Gastroesophageal sphincter (tissue), 4 donors: Measurements from ENCODE around the gene HCST. TPM values are rescaled to one million over a fixed set of nuclear protein-coding genes. Genes with fewer than 3 reads are reported as not detected.
A peak's percentile ranks its signal among the peaks of the same experiment; 100 is the strongest.

Experiments
- ATAC-seq: fragments of 150-250 bp; one replicate; pipeline ENCODE4 v1.9.1; 2016; ENCODE audit warnings: mild to moderate bottlenecking, moderate library complexity
- H3K27ac ChIP-seq, 4 donors: fragments of 200-600 bp; sonication (generic) in 3 of 4; 1 replicate in 3 of 4; 2 replicates in 1 of 4; pipeline ENCODE4 v1.5.1; 2016 to 2019
- H3K27me3 ChIP-seq: fragments of 200-600 bp; sonication (generic); one replicate; pipeline ENCODE4 v1.5.1; 2019
- H3K36me3 ChIP-seq, 2 donors: fragments of 200-600 bp; sonication (generic); one replicate each; pipeline ENCODE4 v1.5.1; 2019; ENCODE audit warnings: control low read depth in 1 of 2
- H3K4me1 ChIP-seq, 3 donors: fragments of 200-600 bp; sonication (generic); 1 replicate in 2 of 3; 2 replicates in 1 of 3; pipeline ENCODE4 v1.5.1; 2016 to 2019; ENCODE audit warnings: control low read depth in 2 of 3
- H3K4me3 ChIP-seq, 2 donors: fragments of 200-600 bp; sonication (generic); one replicate each; pipeline ENCODE4 v1.5.1; 2019; ENCODE audit warnings: mild to moderate bottlenecking in 1 of 2, moderate library complexity in 1 of 2
- H3K9me3 ChIP-seq, 3 donors: fragments of 200-600 bp; sonication (generic); one replicate each; pipeline ENCODE4 v1.5.1; 2017 to 2019; ENCODE audit warnings: control low read depth in 2 of 3
- EP300 ChIP-seq: sonication (generic); formaldehyde crosslinking; IDR thresholded peaks from one replicate; pipeline ENCODE4 v1.6.1; 2017; ENCODE audit warnings: antibody characterized with exemption, mild to moderate bottlenecking
- POLR2A ChIP-seq, 2 donors: fragments of 450-650 bp; IDR thresholded peaks; one replicate each; pipeline ENCODE4 v1.6.1; 2017; ENCODE audit warnings: antibody characterized with exemption in 2 of 2, mild to moderate bottlenecking in 2 of 2, moderate library complexity in 1 of 2
- POLR2AphosphoS5 ChIP-seq: sonication (generic); formaldehyde crosslinking; IDR thresholded peaks from one replicate; pipeline ENCODE4 v1.6.1; 2017; ENCODE audit warnings: antibody characterized with exemption
- WGBS, 2 donors: methylation state at CpG; one replicate each; pipeline ENCODE4 v1.1.5; 2018; ENCODE audit warnings: low coverage in 1 of 2; 5-methylcytosine and 5-hydroxymethylcytosine counted together
- total RNA-seq, 4 donors: library from RNA; depleted of rRNA; stranded (reverse); fragments of >200 nt; gene quantifications; one replicate each; pipeline ENCODE4 v1.1.0, GENCODE V29; 2016
- TF ChIP-seq, protein P1 (sequence below), 4 experiments: fragments of 200-600 bp in 2 of 4; fragments of 450-650 bp in 2 of 4; sonication (generic) in 1 of 4; IDR thresholded peaks; one replicate each; pipeline ENCODE4 v1.5.1; 2017 to 2019; ENCODE audit warnings: antibody characterized with exemption in 4 of 4, mild to moderate bottlenecking in 2 of 4, moderate library complexity in 2 of 4

Gene HCST
- total RNA-seq, 4 donors from 2014 or later: 1.8 to 3.1 (median 3.0) TPM; not detected in 1

DNA sequence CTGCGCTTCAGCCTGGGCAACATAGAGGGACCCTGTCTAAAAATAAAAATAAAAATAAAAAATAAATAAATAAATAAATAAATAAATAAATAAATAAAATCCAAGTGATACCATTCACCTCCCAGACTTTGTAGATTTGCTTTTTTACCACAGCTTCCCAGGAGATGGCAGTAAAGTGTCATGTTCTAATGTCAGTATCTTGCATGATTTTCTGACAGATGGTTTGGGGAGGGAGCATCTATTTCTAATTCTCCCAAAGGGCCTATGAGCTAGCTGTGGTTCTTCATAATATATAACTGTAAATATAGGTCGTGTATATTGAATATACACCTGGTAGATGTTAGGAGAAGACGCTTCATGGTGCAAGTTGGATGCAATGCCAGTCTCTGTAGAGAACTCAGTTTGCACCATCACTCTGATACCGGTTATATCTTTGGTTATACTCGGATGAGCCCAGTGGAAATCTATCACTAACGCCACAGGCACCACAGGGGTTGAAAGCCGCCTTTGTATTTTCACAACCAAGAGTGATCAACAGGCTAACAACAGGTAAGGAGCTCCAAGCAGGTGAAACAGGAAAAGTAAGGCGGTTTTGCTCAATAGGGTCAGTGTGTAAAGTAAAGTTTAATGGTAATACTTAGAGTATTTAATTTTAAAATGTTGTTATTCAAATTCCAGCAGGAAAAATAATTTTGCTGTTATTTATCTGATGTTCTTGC, 20.1 kb upstream of the HCST start:
- H3K27me3 ChIP-seq: peaks cover 16% of the 10 kb centered on the region
- TF ChIP-seq, protein P1, sequence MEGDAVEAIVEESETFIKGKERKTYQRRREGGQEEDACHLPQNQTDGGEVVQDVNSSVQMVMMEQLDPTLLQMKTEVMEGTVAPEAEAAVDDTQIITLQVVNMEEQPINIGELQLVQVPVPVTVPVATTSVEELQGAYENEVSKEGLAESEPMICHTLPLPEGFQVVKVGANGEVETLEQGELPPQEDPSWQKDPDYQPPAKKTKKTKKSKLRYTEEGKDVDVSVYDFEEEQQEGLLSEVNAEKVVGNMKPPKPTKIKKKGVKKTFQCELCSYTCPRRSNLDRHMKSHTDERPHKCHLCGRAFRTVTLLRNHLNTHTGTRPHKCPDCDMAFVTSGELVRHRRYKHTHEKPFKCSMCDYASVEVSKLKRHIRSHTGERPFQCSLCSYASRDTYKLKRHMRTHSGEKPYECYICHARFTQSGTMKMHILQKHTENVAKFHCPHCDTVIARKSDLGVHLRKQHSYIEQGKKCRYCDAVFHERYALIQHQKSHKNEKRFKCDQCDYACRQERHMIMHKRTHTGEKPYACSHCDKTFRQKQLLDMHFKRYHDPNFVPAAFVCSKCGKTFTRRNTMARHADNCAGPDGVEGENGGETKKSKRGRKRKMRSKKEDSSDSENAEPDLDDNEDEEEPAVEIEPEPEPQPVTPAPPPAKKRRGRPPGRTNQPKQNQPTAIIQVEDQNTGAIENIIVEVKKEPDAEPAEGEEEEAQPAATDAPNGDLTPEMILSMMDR (IDR thresholded peaks at IDR 0.05): peak in 3 of 4 experiments; percentile 61 to 69 (median 68)
- TF ChIP-seq EP300 (no peak), POLR2A (IDR thresholded peaks at IDR 0.05) (no peak), POLR2AphosphoS5 (no peak)
- no peak overlapping the region for H3K27ac ChIP-seq
- H3K4me3 ChIP-seq: no peak overlapping the region
- 19 to 25% methylated on average over 7 to 8 of the region's 8 CpGs for WGBS, 2 donors
- no peaks in the 10 kb centered on the region for H3K9me3 ChIP-seq
- peaks cover 0 to 8% of the 10 kb centered on the region in 2 donors for H3K36me3 ChIP-seq
- peak; percentile 50 for ATAC-seq
- H3K4me1 ChIP-seq: peaks cover 0 to 7% (median 0%) of the 10 kb centered on the region in 3 donors

DNA sequence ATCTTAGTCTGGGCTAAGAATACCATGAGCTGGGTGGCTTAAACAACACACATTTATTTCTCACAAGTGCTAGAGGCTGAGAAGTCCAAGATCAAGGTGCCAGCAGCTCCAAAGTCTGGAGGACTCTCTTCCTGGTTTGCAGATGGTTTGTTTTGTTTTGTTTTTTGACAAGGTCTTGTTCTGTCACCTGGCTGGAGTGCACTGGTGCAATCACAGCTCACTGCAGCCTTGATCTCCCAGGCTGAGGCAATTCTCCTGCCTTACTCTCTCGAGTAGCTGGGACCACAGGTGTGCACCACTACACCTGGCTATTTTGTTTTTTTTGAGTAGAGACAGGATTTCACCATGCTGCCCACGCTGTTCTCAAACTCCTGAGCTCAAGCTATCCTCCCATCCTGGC, 18.4 kb upstream of the HCST start:
- 61% methylated on average over 2 of the region's 2 CpGs; no CpG with 5 or more reads in 1 of the 2 donors for WGBS, 2 donors
- Histone ChIP-seq H3K27ac (no peak overlapping the region), H3K27me3 (peaks cover 4% of the 10 kb centered on the region), H3K4me1 (peaks cover 0 to 7% (median 0%) of the 10 kb centered on the region in 3 donors), H3K9me3 (no peaks in the 10 kb centered on the region), H3K4me3 (no peak overlapping the region), H3K36me3 (peaks cover 0 to 24% of the 10 kb centered on the region in 2 donors)
- no peak for ATAC-seq
- TF ChIP-seq POLR2A (IDR thresholded peaks at IDR 0.05): no peak
- TF ChIP-seq, protein P1 (IDR thresholded peaks at IDR 0.05): no peak
- no peak for TF ChIP-seq EP300

DNA sequence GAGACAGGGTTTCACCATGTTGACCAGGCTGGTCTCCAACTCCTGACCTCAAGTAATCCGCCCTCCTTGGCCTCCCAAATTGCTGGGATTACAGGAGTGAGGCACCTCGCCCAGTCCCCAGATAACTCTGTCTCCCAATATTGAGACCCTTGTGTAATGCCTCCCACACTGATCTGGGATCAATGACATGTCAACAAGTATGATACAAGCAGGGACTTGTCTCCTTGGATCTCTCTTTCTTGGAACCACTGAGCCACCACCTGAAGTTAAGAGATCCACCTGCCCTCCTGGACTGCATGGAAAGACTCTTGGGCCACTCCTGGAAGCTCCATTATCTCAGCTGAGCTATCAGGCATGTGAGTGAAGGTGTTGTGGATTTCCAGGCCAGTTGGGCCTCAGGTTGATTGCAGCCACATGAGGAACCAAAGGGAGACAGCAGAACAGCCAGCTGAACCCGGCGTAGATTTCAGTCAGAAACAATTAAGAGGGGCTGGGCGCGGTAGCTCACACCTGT, 17.0 kb upstream of the HCST start:
- TF ChIP-seq EP300 (no peak), POLR2A (IDR thresholded peaks at IDR 0.05) (no peak)
- WGBS, 2 donors: 82% methylated on average over 2 of the region's 6 CpGs; no CpG with 5 or more reads in 1 of the 2 donors

DNA sequence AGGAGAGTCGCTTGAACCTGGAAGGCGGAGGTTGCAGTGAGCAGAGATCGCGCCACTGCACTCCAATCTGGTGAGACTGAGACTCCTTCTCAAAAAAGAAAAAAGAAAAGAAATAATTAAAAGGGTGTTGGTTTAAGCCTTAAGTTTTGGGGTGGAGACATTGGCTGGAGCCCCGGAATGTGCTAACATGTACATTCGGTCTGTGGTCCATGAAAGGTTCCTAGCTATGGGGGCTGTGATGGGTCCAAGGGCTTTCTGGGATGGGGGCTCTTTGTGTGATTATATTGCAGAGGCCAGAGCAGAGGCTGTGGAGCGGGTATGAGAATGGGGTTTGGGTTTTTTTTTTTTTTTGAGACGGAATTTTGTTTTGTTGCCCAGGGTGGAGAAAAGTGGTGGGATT, 16.4 kb upstream of the HCST start:
- no peaks in the 10 kb centered on the region for H3K4me1 ChIP-seq
- H3K27me3 ChIP-seq: no peaks in the 10 kb centered on the region
- H3K36me3 ChIP-seq: peaks cover 0 to 44% of the 10 kb centered on the region in 2 donors
- H3K27ac ChIP-seq: no peak overlapping the region
- H3K4me3 ChIP-seq: no peak overlapping the region
- no peak for TF ChIP-seq POLR2A (IDR thresholded peaks at IDR 0.05)
- TF ChIP-seq EP300: no peak
- TF ChIP-seq, protein P1 (IDR thresholded peaks at IDR 0.05): no peak
- no peak for TF ChIP-seq POLR2AphosphoS5
- 86 to 93% methylated on average over 3 to 7 of the region's 8 CpGs for WGBS, 2 donors
- no peak for ATAC-seq
- H3K9me3 ChIP-seq: no peaks in the 10 kb centered on the region

More for the DNA sequence above, 17.0 kb upstream of the HCST start:
- Histone ChIP-seq H3K27me3 (no peaks in the 10 kb centered on the region), H3K27ac (no peak overlapping the region), H3K9me3 (no peaks in the 10 kb centered on the region), H3K4me1 (no peaks in the 10 kb centered on the region), H3K36me3 (peaks cover 0 to 38% of the 10 kb centered on the region in 2 donors), H3K4me3 (no peak overlapping the region)
- no peak for ATAC-seq

DNA sequence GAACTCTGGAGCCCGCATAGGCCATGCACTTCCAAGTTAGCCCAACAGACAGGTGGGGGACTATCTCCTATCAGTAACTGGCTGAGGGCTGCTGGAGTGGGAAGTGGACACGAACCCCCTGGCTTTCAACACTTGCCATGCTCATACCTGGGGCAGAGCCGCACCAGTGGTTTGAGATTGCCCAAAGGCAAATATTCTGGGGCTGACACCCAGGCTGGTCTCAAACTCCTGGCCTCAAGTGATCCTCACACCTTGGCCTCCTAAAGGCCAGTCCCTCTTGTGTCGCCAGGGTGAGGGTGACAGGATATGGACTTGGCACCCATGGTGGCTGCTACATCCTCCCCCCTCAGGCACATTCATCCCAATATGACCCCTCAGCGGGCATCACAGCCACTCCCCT, 15.1 kb upstream of the HCST start:
- WGBS, 2 donors: 94 to 100% methylated on average over 1 to 2 of the region's 5 CpGs
- H3K4me1 ChIP-seq: no peaks in the 10 kb centered on the region
- H3K36me3 ChIP-seq: peaks cover 0 to 54% of the 10 kb centered on the region in 2 donors
- TF ChIP-seq, protein P1 (IDR thresholded peaks at IDR 0.05): no peak
- no peak for TF ChIP-seq POLR2AphosphoS5
- no peak for TF ChIP-seq POLR2A (IDR thresholded peaks at IDR 0.05)
- no peak for TF ChIP-seq EP300
- no peak overlapping the region for H3K27ac ChIP-seq
- H3K27me3 ChIP-seq: no peaks in the 10 kb centered on the region
- no peak for ATAC-seq
- H3K9me3 ChIP-seq: no peaks in the 10 kb centered on the region
- H3K4me3 ChIP-seq: no peak overlapping the region
